Stimulated activated CD4-positive, alpha-beta T cell treated with anti-CD3 and anti-CD28 coated beads, Interleukin-4, amount 100 ng/mL, for 48 hours (primary cell): Measurements from ENCODE around the gene AK3.
"Not testable (repeated sequence)": the region's sequence is repeated elsewhere in the genome, so short reads cannot be mapped to it uniquely, and the experiment has no call there.

Experiments
- DNase-seq, 2 donors: peaks; one replicate each; pipeline ENCODE4 v3.0.0-alpha.2; 2020; ENCODE audit warnings: low read depth in 2 of 2

AK3 gene

DNA sequence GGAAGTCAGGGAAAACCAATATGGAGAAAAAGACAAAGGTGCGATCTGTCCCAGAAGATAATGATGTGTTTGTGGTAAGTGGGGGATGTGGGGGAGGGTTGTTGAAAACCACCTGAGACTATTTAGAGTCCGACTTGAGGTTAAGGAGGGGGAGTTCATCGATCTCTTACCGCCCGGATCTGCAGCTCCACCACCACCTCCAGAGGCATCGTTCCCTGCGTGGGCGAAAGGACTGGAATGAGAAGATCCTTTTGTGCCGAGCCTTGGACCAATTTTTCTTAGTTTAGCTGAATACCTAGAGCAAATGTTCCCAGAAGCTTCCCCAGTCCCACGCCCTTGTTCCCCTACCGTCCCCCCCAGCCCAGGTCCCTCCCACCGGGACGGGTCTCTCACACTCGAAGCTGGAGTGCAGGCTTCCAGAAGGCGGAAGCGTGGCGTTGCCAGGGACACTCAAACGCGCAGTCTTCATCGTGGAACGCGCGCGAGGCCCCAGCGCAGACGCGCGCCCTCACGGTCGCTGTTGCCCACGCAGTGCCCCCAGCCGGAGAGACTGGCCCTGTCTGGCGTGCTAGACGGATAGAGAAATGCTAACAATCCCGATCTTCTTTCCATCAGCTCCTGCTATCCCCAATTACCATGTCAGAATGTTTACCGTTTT is 74.8 kb downstream of the AK3 start, which contains the start of gene SPATA6L:
TSS of gene SPATA6L (minus strand) at position 439 of the 658 bp plus-strand sequence. CDS start at position 209, 230 bp downstream.
- peak; percentile 15 to 23 for DNase-seq

DNA sequence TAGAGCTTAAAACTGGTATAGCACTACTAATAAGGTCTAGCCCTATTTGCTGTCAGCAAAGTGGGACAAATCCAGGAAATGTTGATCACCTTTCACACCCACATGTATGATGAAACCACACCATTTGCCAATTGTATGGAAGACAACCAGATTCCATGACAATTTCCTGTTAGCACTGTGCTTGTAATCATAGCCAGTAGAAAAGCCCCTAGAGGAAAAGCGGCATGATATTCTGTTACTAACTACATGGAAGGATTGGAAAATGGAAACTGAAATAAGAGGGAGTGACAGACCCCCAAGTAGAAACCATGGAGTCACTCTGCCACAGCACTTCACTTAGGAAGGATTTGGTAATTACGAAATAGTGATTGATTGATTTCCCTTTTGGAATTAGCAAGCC is 75.6 kb downstream of the AK3 start:
- no peak for DNase-seq

- no peak for DNase-seq
Measured at GRCh38 chr9:4663956-4664355, 77.0 kb downstream of the AK3 start.

GRCh38 chr9:4662989-4663792 is 77.8 kb downstream of the AK3 start:
- no peak for DNase-seq

DNA sequence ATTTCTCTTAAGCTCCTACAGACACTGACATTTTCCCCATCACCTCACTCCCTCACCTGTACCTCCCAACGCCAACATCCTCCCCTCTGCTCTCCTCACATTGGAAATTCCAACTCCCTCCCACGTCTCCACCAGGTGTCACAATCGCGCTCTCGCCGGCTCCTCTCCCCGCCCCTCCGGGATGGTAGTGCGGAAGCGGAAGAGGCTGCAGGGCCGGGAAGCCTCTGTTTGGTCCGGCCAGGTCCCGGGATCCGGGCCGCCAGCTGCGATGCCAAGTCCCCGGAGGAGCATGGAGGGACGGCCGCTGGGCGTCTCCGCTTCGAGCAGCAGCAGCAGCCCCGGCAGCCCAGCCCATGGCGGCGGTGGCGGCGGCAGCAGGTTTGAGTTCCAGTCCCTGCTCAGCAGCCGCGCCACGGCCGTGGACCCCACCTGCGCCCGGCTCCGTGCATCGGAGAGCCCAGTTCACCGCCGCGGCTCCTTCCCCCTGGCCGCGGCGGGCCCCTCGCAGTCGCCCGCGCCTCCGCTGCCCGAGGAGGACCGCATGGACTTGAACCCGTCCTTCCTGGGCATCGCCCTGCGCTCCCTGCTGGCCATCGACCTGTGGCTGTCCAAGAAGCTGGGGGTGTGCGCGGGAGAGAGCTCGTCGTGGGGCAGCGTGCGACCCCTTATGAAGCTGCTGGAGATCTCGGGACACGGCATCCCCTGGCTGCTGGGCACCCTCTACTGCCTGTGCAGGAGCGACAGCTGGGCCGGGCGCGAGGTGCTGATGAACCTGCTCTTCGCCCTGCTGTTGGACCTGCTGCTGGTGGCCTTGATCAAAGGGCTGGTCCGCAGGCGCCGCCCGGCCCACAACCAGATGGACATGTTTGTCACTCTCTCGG is 78.7 kb downstream of the AK3 start, which contains the start of gene PLPP6:
TSS of gene PLPP6 (plus strand) at position 187 of the 881 bp plus-strand sequence. CDS start at position 269, 82 bp downstream.
- peak; percentile 50 to 73 for DNase-seq

- DNase-seq = no peak
Measured at GRCh38 chr9:4661611-4662010, 79.4 kb downstream of the AK3 start.

DNA sequence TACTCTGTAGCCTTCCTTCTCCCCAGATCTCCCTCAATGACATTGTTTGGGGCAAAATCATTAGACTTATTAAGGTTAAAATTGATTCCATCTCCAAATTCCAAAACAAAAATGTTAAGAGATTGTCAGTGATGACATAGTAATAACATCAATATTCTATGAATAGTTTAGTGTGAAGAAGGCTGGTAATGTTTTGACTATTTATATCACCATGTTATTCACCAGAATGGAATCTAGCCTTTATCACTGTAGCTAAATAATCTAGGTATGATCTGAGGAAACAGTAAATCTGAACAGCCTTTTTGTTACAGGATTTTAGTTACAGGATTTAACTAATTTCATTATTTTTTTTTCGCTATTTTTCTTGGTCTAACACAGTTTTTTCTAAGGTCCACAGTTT is 79.8 kb downstream of the AK3 start:
- DNase-seq = no peak

DNA sequence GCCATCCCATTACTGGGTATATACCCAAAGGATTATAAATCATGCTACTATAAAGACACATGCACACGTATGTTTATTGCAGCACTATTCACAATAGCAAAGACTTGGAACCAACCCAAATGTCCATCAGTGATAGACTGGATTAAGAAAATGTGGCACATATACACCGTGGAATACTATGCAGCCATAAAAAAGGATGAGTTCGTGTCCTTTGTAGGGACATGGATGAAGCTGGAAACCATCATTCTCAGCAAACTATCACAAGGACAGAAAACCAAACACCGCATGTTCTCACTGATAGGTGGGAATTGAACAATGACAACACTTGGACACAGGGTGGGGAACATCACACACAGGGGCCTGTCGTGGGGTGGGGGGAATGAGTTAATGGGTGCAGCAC is 80.3 kb downstream of the AK3 start:
- DNase-seq = not testable (repeated sequence)
